Progenitor cell of endocrine pancreas (in vitro differentiated cells): ENCODE measurements around the gene EFHD2. TPM values are rescaled to one million over a fixed set of nuclear protein-coding genes. Genes with fewer than 3 reads are reported as not detected.

Experiments
- DNase-seq: peaks from one replicate; pipeline ENCODE4 v3.0.0; 2021; ENCODE audit warnings: low spot score; ENCODE audit not compliant: unreplicated experiment
- H3K27ac Mint-ChIP-seq: 2 replicates; pipeline ENCODE4 v1.8.0; 2021; ENCODE audit warnings: mild to moderate bottlenecking, moderate library complexity, mixed read lengths
- H3K27me3 Mint-ChIP-seq: 2 replicates; pipeline ENCODE4 v1.8.0; 2021; ENCODE audit warnings: mixed read lengths
- H3K36me3 Mint-ChIP-seq: 2 replicates; pipeline ENCODE4 v1.8.0; 2022; ENCODE audit warnings: mixed read lengths; ENCODE audit not compliant: insufficient read depth
- H3K4me1 Mint-ChIP-seq: 2 replicates; pipeline ENCODE4 v1.8.0; 2021; ENCODE audit warnings: low read depth, mixed read lengths
- H3K4me3 Mint-ChIP-seq: 2 replicates; pipeline ENCODE4 v1.8.0; 2021; ENCODE audit warnings: low read depth, mild to moderate bottlenecking, moderate library complexity, mixed read lengths
- H3K9me3 Mint-ChIP-seq: 2 replicates; pipeline ENCODE4 v1.8.0; 2021; ENCODE audit warnings: low read depth, mixed read lengths
- total RNA-seq: library from RNA; stranded (reverse); gene quantifications from 2 replicates; pipeline ENCODE4 v1.2.1, GENCODE V29; 2021
- TF ChIP-seq, protein P1 (sequence below): fragments of 200-600 bp; sonication (generic); IDR thresholded peaks from one replicate; pipeline ENCODE4 v1.5.0; 2021; ENCODE audit warnings: antibody characterized with exemption, mild to moderate bottlenecking; ENCODE audit not compliant: unreplicated experiment

EFHD2 gene
- total RNA-seq, 1 donor from 2014 or later = 19.4 TPM

DNA sequence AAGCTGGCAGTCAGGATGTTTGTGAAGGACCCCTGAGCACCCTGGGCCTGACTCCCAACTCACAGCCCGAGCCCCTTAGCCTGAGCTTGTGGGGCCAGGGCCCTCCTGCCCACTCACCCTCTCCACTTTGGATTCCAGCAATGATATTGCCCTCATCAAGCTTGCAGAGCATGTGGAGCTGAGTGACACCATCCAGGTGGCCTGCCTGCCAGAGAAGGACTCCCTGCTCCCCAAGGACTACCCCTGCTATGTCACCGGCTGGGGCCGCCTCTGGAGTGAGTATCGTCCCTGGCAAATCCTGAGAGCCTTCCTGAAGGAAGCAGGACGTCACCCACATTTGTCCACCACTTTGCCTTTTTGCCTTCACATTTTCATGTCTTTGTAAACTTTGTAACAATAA lies 33.6 kb downstream of the EFHD2 start:
- TF ChIP-seq, protein P1, sequence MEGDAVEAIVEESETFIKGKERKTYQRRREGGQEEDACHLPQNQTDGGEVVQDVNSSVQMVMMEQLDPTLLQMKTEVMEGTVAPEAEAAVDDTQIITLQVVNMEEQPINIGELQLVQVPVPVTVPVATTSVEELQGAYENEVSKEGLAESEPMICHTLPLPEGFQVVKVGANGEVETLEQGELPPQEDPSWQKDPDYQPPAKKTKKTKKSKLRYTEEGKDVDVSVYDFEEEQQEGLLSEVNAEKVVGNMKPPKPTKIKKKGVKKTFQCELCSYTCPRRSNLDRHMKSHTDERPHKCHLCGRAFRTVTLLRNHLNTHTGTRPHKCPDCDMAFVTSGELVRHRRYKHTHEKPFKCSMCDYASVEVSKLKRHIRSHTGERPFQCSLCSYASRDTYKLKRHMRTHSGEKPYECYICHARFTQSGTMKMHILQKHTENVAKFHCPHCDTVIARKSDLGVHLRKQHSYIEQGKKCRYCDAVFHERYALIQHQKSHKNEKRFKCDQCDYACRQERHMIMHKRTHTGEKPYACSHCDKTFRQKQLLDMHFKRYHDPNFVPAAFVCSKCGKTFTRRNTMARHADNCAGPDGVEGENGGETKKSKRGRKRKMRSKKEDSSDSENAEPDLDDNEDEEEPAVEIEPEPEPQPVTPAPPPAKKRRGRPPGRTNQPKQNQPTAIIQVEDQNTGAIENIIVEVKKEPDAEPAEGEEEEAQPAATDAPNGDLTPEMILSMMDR = no peak
- Mint-ChIP-seq H3K4me1 (peaks cover 2% of the 10 kb centered on the region), H3K4me3 (no peak overlapping the region), H3K9me3 (no peaks in the 10 kb centered on the region), H3K27me3 (peaks cover 8% of the 10 kb centered on the region), H3K27ac (no peak overlapping the region), H3K36me3 (no peaks in the 10 kb centered on the region)
- no peak for DNase-seq

DNA sequence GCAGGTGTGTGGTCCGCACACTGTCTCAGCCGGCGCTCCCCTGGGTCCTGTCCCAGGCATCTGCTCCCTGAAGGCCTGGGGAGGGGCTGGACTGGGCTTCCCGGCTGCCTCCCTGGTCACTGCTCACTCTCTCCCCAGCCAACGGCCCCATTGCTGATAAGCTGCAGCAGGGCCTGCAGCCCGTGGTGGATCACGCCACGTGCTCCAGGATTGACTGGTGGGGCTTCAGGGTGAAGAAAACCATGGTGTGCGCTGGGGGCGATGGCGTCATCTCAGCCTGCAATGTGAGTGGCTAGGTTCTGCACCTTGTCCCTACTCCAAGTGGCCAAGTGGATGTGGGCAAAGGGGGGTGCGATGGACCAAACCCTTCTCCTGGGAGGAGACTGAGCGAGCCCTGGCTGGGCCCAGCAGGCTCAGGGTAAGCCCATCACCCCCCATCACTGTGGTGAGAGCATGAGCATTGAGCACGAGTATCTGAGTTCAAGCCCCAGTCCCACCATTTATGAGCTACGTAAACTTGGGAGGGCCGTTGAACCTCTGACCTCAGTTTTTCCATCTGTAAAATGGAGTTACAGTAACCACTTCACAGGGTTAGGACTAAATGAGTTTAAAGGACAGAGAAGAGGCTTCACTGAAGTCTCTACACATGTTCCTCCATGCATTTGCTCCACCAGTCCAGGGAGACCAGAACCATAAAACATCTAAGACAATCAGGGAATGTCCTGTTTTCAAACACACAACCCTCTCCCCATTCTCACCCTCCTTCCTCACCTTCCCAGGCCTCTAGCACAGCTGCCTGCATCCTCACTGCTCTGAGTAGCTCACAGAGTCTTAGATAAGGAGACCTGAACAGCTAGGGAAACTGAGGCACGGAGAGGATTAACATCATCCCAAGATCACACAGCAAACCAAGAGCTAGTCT lies 35.0 kb downstream of the EFHD2 start:
- Mint-ChIP-seq H3K27me3 (peaks cover 8% of the 10 kb centered on the region), H3K4me3 (no peak overlapping the region), H3K4me1 (peaks cover 2% of the 10 kb centered on the region), H3K36me3 (no peaks in the 10 kb centered on the region), H3K9me3 (no peaks in the 10 kb centered on the region), H3K27ac (no peak overlapping the region)
- TF ChIP-seq, protein P1 = no peak
- DNase-seq = no peak

DNA sequence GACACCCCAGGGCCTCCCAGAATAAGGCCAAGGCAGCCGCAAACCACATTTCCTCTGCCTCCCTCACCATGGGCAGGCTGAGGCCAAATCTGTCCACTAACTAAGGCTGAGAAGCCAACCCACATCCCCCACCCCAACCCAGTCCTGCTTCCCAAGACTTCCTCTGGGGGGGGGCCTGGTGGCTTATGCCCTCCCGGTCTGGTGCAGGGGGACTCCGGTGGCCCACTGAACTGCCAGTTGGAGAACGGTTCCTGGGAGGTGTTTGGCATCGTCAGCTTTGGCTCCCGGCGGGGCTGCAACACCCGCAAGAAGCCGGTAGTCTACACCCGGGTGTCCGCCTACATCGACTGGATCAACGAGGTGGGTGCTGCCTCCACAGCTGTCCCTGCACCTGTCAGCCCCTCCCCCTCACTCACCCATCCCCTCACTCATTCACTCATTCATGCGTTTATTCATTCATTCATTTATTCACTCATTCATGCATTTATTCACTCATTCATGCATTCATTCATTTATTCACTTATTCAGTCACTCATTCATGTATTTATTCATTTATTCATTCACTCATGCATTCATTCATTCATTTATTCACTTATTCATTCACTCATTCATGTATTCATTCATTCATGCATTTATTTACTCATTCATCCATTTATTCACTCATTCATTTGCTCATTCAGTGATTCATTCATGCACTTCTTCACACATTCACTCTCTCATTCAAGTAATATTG lies 35.9 kb downstream of the EFHD2 start:
- Mint-ChIP-seq H3K36me3 (no peaks in the 10 kb centered on the region), H3K4me3 (no peak overlapping the region), H3K27me3 (peaks cover 8% of the 10 kb centered on the region), H3K27ac (no peak overlapping the region), H3K9me3 (no peaks in the 10 kb centered on the region), H3K4me1 (peaks cover 2% of the 10 kb centered on the region)
- DNase-seq = no peak
- TF ChIP-seq, protein P1 = no peak

DNA sequence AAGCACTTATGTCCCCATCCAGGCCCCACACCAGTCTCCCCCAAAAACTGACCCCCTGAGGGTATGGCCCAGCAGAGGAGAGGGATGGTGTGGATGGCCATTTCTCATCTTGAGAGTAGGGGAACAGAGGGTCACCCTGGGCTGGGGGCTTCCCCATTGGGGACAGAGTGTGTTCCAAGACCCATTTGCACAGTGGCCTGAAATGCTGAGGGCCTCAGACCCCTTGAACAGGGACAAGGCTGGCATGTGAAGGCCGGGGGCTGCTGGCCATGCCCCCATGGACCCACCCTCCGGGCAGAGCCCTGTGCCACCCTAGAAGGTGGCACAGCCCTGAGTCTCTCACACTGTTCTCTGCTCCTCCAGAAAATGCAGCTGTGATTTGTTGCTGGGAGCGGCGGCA lies 36.5 kb downstream of the EFHD2 start:
- peaks cover 8% of the 10 kb centered on the region for H3K27me3 Mint-ChIP-seq
- DNase-seq = no peak
- TF ChIP-seq, protein P1 = no peak
- H3K36me3 Mint-ChIP-seq = no peaks in the 10 kb centered on the region
- peaks cover 5% of the 10 kb centered on the region for H3K9me3 Mint-ChIP-seq
- no peak overlapping the region for H3K4me3 Mint-ChIP-seq
- peaks cover 2% of the 10 kb centered on the region for H3K4me1 Mint-ChIP-seq
- H3K27ac Mint-ChIP-seq = no peak overlapping the region

DNA sequence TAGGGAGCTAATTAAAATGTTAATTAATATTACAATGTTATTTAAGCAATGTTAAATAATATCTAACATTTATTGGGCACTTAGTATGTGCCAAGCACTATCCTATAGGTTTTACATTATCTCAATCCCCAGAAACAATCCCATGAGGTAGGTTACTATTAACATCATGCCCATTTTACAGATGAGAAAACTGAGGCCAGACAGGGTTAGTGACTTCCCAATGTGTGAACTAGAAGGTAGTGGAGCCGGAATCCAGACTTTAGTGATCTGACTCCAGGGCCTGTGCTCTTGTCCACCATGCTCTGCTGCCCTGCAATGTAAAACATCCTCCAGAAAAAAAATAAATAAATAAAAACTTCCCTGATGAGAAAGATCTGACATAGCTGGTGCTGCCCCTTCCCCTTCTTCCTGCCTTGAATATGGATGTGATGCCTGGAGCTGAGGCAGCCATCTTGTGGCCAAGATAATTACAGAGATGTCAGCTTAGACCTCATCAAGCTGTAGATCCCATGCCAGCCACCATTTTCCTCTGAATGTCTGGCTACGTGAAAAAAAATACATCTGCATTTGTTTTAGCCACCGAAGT lies 39.3 kb downstream of the EFHD2 start:
- peaks cover 6% of the 10 kb centered on the region for H3K9me3 Mint-ChIP-seq
- DNase-seq = no peak
- no peak overlapping the region for H3K27ac Mint-ChIP-seq
- H3K27me3 Mint-ChIP-seq = peaks cover 8% of the 10 kb centered on the region
- no peaks in the 10 kb centered on the region for H3K36me3 Mint-ChIP-seq
- H3K4me1 Mint-ChIP-seq = no peaks in the 10 kb centered on the region
- H3K4me3 Mint-ChIP-seq = no peak overlapping the region
- TF ChIP-seq, protein P1 = no peak
